ENCODE results near the gene RBP5.
A peak's percentile ranks its signal among the peaks of the same experiment; 100 is the strongest.

The RBP5 gene

GRCh38 chr12:7162691-7163114, 34.0 kb upstream of the RBP5 start:
- H3K4me3 ChIP-seq (ENCODE audit: low read depth, low read length), result no peak overlapping the region
- TF ChIP-seq CTCF (IDR thresholded peaks at IDR 0.05; ENCODE audit: low read depth, low read length, missing control alignments), result peak; percentile 69
- no peak for DNase-seq
- H3K36me3 ChIP-seq (replicated peaks), result no peaks in the 10 kb centered on the region
- in situ Hi-C loops (cut with HindIII; ENCODE audit: low pct_ligation_motif_present, low sequenced_read_pairs), result no loop called here
- peaks cover 3% of the 10 kb centered on the region for H3K27me3 ChIP-seq (replicated peaks)
- no peak overlapping the region for H3K27ac ChIP-seq

GRCh38 chr12:7161811-7162210, 33.1 kb upstream of the RBP5 start:
- Histone ChIP-seq H3K27ac (no peak overlapping the region), H3K36me3 (replicated peaks) (no peaks in the 10 kb centered on the region), H3K27me3 (replicated peaks) (peaks cover 3% of the 10 kb centered on the region), H3K4me3 (ENCODE audit: low read depth, low read length) (no peak overlapping the region)
- DNase-seq, result no peak
- no peak for TF ChIP-seq CTCF (IDR thresholded peaks at IDR 0.05; ENCODE audit: low read depth, low read length, missing control alignments)
- in situ Hi-C loops (cut with HindIII; ENCODE audit: low pct_ligation_motif_present, low sequenced_read_pairs), result no loop called here

- Histone ChIP-seq H3K36me3 (replicated peaks) (no peaks in the 10 kb centered on the region), H3K4me3 (ENCODE audit: low read depth, low read length) (no peak overlapping the region), H3K27ac (no peak overlapping the region), H3K27me3 (replicated peaks) (peaks cover 3% of the 10 kb centered on the region)
- TF ChIP-seq CTCF (IDR thresholded peaks at IDR 0.05; ENCODE audit: low read depth, low read length, missing control alignments), result no peak
- DNase-seq, result no peak
- in situ Hi-C loops (cut with HindIII; ENCODE audit: low pct_ligation_motif_present, low sequenced_read_pairs), result no loop called here
These were observed 32.6 kb upstream of the RBP5 start for GRCh38 chr12:7161327-7161726.

GRCh38 chr12:7160183-7160582, 31.5 kb upstream of the RBP5 start:
- DNase-seq, result no peak
- TF ChIP-seq CTCF (IDR thresholded peaks at IDR 0.05; ENCODE audit: low read depth, low read length, missing control alignments), result no peak
- Histone ChIP-seq H3K27ac (no peak overlapping the region), H3K36me3 (replicated peaks) (no peaks in the 10 kb centered on the region), H3K27me3 (replicated peaks) (peaks cover 3% of the 10 kb centered on the region), H3K4me3 (ENCODE audit: low read depth, low read length) (no peak overlapping the region)
- in situ Hi-C loops (cut with HindIII; ENCODE audit: low pct_ligation_motif_present, low sequenced_read_pairs), result no loop called here

- no peak for DNase-seq
- Histone ChIP-seq H3K36me3 (replicated peaks) (no peaks in the 10 kb centered on the region), H3K27ac (no peak overlapping the region), H3K4me3 (ENCODE audit: low read depth, low read length) (no peak overlapping the region), H3K27me3 (replicated peaks) (peaks cover 3% of the 10 kb centered on the region)
- TF ChIP-seq CTCF (IDR thresholded peaks at IDR 0.05; ENCODE audit: low read depth, low read length, missing control alignments), result no peak
- in situ Hi-C loops (cut with HindIII; ENCODE audit: low pct_ligation_motif_present, low sequenced_read_pairs), result no loop called here
These were observed 30.3 kb upstream of the RBP5 start for GRCh38 chr12:7158781-7159609.

- H3K27me3 ChIP-seq (replicated peaks), result no peaks in the 10 kb centered on the region
- no peak overlapping the region for H3K4me3 ChIP-seq (ENCODE audit: low read depth, low read length)
- no peak overlapping the region for H3K27ac ChIP-seq
- TF ChIP-seq CTCF (IDR thresholded peaks at IDR 0.05; ENCODE audit: low read depth, low read length, missing control alignments), result no peak
- in situ Hi-C loops (cut with HindIII; ENCODE audit: low pct_ligation_motif_present, low sequenced_read_pairs), result no loop called here
- no peak for DNase-seq
- no peaks in the 10 kb centered on the region for H3K36me3 ChIP-seq (replicated peaks)
These were observed 28.7 kb upstream of the RBP5 start for GRCh38 chr12:7157391-7157790.
